ENCODE measurements around the gene CFAP43. TPM values are rescaled to one million over a fixed set of nuclear protein-coding genes. Genes with fewer than 3 reads are reported as not detected.

Gene CFAP43
- total and polyA plus RNA-seq, 4 donors: 0.10 to 0.33 (median 0.15) TPM

DNA sequence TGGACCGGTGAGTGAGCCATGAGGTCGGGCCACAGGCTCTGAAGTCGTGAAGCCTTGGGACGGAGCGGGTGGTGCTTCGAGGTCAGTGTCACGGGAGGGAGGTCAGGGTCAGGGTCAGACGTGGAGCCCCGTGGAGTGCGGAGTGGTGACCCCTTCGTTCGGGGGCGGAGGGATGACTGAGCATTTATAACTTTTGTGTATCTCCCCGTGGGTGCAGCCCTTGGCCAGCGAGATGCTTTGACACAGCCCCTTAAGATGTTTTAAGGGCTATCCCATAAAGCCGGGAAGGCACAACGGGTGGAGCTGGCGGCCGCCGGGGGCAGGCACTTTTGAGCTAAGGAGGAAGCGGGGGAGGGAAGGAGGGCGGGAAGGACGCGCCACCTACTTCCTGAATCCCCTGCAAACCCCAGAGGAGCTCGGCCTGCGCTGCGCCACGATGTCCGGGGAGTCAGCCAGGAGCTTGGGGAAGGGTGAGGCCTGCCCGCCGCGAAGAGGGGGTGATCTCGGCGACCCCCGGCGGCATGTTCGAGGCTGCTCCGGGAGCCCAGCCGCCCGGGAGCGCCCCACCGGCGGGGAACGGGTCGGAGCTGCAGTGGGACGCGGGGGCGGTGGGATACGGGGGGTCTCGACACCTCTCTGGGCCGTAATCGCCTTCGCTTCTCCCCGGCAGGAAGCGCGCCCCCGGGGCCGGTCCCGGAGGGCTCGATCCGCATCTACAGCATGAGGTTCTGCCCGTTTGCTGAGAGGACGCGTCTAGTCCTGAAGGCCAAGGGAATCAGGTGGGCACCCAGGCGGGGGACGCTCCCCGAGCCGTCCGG lies 22.5 kb upstream of the CFAP43 start, which contains the start of gene GSTO1:
Gene GSTO1, plus strand, starts transcription at position 400 of the 818 bp plus-strand sequence. Its CDS starts 37 bp downstream, at position 437.
- peaks cover 6 to 66% (median 48%) of the 10 kb centered on the region in 4 donors for H3K4me1 ChIP-seq (ENCODE audit: control insufficient read depth in 4 of 4, insufficient read depth in 4 of 4, low read length in 3 of 4)
- H3K4me3 ChIP-seq (ENCODE audit: low read depth in 1 of 3, low read length in 3 of 3): peak within 1 kb of the TSS; percentile 71 to 97 (median 80)
- peak; percentile 68 for DNase-seq (ENCODE audit: low spot score)
- H3K36me3 ChIP-seq (ENCODE audit: control insufficient read depth in 4 of 4, insufficient read depth in 3 of 4, low read depth in 1 of 4, low read length in 3 of 4): peaks cover 0 to 7% (median 3%) of the 10 kb centered on the region in 4 donors
- no peaks in the 10 kb centered on the region for H3K27me3 ChIP-seq (ENCODE audit: control insufficient read depth in 4 of 4, insufficient read depth in 4 of 4, low read length in 3 of 4)
- TF ChIP-seq GABPA (IDR thresholded peaks at IDR 0.05 in 1 of 2, conservative IDR thresholded peaks at IDR 0.05 in 1 of 2) (no peak), YY1 (IDR thresholded peaks at IDR 0.05) (peak; percentile 53), RXRA (IDR thresholded peaks at IDR 0.05) (peak; percentile 44 to 75), TAF1 (conservative IDR thresholded peaks at IDR 0.05) (peak; percentile 52), SP1 (IDR thresholded peaks at IDR 0.05) (peak; percentile 41), HNF4A (conservative IDR thresholded peaks at IDR 0.05) (peak; percentile 22 to 40), JUND (IDR thresholded peaks at IDR 0.05) (no peak), FOXA1 (IDR thresholded peaks at IDR 0.05) (no peak), EGR1 (IDR thresholded peaks at IDR 0.05; ENCODE audit: low read depth in 2 of 2) (peak; percentile 42 to 51), HNF4G (IDR thresholded peaks at IDR 0.05) (no peak), RAD21 (IDR thresholded peaks at IDR 0.05) (peak in 1 of 2 donors; percentile 33), NR2F2 (IDR thresholded peaks at IDR 0.05) (peak; percentile 97), FOXA2 (IDR thresholded peaks at IDR 0.05) (no peak)
- TF ChIP-seq, protein P1, sequence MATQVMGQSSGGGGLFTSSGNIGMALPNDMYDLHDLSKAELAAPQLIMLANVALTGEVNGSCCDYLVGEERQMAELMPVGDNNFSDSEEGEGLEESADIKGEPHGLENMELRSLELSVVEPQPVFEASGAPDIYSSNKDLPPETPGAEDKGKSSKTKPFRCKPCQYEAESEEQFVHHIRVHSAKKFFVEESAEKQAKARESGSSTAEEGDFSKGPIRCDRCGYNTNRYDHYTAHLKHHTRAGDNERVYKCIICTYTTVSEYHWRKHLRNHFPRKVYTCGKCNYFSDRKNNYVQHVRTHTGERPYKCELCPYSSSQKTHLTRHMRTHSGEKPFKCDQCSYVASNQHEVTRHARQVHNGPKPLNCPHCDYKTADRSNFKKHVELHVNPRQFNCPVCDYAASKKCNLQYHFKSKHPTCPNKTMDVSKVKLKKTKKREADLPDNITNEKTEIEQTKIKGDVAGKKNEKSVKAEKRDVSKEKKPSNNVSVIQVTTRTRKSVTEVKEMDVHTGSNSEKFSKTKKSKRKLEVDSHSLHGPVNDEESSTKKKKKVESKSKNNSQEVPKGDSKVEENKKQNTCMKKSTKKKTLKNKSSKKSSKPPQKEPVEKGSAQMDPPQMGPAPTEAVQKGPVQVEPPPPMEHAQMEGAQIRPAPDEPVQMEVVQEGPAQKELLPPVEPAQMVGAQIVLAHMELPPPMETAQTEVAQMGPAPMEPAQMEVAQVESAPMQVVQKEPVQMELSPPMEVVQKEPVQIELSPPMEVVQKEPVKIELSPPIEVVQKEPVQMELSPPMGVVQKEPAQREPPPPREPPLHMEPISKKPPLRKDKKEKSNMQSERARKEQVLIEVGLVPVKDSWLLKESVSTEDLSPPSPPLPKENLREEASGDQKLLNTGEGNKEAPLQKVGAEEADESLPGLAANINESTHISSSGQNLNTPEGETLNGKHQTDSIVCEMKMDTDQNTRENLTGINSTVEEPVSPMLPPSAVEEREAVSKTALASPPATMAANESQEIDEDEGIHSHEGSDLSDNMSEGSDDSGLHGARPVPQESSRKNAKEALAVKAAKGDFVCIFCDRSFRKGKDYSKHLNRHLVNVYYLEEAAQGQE (IDR thresholded peaks at IDR 0.05): peak; percentile 65
- TF ChIP-seq, protein P2, sequence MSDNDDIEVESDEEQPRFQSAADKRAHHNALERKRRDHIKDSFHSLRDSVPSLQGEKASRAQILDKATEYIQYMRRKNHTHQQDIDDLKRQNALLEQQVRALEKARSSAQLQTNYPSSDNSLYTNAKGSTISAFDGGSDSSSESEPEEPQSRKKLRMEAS (IDR thresholded peaks at IDR 0.05): peak; percentile 25
- TF ChIP-seq, protein P3, sequence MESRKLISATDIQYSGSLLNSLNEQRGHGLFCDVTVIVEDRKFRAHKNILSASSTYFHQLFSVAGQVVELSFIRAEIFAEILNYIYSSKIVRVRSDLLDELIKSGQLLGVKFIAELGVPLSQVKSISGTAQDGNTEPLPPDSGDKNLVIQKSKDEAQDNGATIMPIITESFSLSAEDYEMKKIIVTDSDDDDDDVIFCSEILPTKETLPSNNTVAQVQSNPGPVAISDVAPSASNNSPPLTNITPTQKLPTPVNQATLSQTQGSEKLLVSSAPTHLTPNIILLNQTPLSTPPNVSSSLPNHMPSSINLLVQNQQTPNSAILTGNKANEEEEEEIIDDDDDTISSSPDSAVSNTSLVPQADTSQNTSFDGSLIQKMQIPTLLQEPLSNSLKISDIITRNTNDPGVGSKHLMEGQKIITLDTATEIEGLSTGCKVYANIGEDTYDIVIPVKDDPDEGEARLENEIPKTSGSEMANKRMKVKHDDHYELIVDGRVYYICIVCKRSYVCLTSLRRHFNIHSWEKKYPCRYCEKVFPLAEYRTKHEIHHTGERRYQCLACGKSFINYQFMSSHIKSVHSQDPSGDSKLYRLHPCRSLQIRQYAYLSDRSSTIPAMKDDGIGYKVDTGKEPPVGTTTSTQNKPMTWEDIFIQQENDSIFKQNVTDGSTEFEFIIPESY (IDR thresholded peaks at IDR 0.05): no peak
- TF ChIP-seq, protein P4, sequence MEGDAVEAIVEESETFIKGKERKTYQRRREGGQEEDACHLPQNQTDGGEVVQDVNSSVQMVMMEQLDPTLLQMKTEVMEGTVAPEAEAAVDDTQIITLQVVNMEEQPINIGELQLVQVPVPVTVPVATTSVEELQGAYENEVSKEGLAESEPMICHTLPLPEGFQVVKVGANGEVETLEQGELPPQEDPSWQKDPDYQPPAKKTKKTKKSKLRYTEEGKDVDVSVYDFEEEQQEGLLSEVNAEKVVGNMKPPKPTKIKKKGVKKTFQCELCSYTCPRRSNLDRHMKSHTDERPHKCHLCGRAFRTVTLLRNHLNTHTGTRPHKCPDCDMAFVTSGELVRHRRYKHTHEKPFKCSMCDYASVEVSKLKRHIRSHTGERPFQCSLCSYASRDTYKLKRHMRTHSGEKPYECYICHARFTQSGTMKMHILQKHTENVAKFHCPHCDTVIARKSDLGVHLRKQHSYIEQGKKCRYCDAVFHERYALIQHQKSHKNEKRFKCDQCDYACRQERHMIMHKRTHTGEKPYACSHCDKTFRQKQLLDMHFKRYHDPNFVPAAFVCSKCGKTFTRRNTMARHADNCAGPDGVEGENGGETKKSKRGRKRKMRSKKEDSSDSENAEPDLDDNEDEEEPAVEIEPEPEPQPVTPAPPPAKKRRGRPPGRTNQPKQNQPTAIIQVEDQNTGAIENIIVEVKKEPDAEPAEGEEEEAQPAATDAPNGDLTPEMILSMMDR (IDR thresholded peaks at IDR 0.05; ENCODE audit: low read depth, low read length, missing input control): no peak
- TF ChIP-seq, protein P5, sequence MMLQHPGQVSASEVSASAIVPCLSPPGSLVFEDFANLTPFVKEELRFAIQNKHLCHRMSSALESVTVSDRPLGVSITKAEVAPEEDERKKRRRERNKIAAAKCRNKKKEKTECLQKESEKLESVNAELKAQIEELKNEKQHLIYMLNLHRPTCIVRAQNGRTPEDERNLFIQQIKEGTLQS (IDR thresholded peaks at IDR 0.05): no peak
- H3K27ac ChIP-seq (ENCODE audit: low read depth in 1 of 2, low read length in 2 of 2): peak within 1 kb of the TSS; percentile 99 to 100
- H3K9me3 ChIP-seq (ENCODE audit: control insufficient read depth in 4 of 4, low read length in 3 of 4): no peaks in the 10 kb centered on the region
- WGBS: under 1% methylated on average over 69 of the region's 69 CpGs
- H3K9ac ChIP-seq (ENCODE audit: low read depth in 1 of 2, low read length in 2 of 2): peak within 1 kb of the TSS; percentile 88 to 99

All from liver (tissue), 9 donors.